Stimulated activated memory B cell treated with anti-CD40 and anti-IgM and Interleukin-4, amounts not matched to agents 10 μg/mL and 1 μg/mL and 100 μg/mL, for 72 hours (primary cell): ENCODE measurements around the gene HMBS.
"Not testable (repeated sequence)": the region's sequence is repeated elsewhere in the genome, so short reads cannot be mapped to it uniquely, and the experiment has no call there.

Experiments used
- ATAC-seq: fragments of 150-1000 bp; cut with Tn5 transposase; 2 replicates; pipeline ENCODE4 v1.10.0; 2021
- H3K27ac Mint-ChIP-seq: one replicate; pipeline ENCODE4 v1.8.0; 2022; ENCODE audit warnings: mild to moderate bottlenecking, mixed read lengths
- H3K27me3 Mint-ChIP-seq: one replicate; pipeline ENCODE4 v1.8.0; 2022; ENCODE audit warnings: mixed read lengths
- H3K36me3 Mint-ChIP-seq: one replicate; pipeline ENCODE4 v1.8.0; 2022; ENCODE audit warnings: mixed read lengths
- H3K4me1 Mint-ChIP-seq: one replicate; pipeline ENCODE4 v1.8.0; 2022; ENCODE audit warnings: mixed read lengths
- H3K4me3 Mint-ChIP-seq: one replicate; pipeline ENCODE4 v1.8.0; 2022; ENCODE audit warnings: mild to moderate bottlenecking, moderate library complexity, mixed read lengths
- H3K9me3 Mint-ChIP-seq: one replicate; pipeline ENCODE4 v1.8.0; 2022; ENCODE audit warnings: mixed read lengths

HMBS gene

DNA sequence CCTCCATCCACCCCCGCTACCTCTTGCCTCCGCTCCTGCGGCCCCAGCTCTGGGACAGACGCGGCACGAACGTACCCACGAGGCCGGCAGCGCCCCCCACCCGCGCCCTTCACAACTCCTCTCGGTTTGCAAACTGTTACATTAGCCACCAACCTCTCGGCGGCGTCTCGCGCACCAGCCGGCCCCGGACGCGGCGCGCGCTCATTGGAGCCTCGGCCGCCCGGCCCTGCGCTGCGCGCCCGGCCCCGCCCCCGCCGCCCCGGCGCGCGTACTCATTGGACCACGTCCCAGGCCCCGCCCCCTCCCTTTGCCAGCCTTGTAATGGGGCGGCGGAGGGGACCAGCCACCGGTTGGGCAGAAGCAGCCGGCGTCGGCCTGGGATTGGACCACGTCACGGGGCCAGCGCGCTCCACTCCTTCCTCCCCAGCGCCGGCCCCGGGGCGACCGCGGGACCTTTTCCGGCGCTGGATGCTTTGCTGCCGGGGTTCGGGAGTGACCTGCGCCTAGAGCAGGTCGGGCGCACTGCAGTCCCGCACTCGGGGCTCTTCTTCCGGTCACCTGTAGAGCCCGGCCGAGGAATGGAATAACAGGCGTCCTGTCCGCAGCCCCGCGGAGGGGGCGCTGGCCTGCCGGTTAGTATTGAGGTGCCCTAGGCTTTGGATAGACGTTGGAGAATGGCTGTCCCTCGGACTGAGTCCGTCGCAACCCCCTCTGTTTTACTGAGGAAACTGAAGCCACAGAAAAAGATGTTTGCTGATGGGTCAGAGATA, 27.5 kb upstream of the HMBS start, which contains the start of gene HYOU1:
Gene HYOU1 (minus strand): TSS at position 206 of the 770 bp plus-strand sequence. CDS start 1,045 bp downstream, outside the sequence.
- Mint-ChIP-seq H3K4me1 (peaks cover 51% of the 10 kb centered on the region), H3K36me3 (peaks cover 37% of the 10 kb centered on the region), H3K9me3 (no peaks in the 10 kb centered on the region), H3K27ac (peak within 1 kb of the TSS; percentile 95), H3K27me3 (no peaks in the 10 kb centered on the region), H3K4me3 (peak within 1 kb of the TSS; percentile 91)
- peak; percentile 97 for ATAC-seq

DNA sequence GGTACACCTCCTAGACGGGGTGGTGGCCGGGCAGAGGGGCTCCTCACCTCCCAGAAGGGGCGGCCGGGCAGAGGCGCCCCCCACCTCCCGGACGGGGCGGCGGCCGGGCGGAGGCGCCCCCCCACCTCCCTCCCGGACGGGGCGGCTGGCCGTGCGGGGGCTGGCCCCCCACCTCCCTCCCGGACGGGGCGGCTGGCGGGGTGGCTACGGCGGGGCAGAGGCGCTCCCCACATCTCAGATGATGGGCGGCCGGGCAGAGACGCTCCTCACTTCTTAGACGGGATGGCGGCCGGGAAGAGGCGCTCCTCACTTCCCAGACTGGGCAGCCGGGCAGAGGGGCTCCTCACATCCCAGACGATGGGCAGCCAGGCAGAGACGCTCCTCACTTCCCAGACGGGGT, 25.6 kb upstream of the HMBS start:
- not testable (repeated sequence) for ATAC-seq

DNA sequence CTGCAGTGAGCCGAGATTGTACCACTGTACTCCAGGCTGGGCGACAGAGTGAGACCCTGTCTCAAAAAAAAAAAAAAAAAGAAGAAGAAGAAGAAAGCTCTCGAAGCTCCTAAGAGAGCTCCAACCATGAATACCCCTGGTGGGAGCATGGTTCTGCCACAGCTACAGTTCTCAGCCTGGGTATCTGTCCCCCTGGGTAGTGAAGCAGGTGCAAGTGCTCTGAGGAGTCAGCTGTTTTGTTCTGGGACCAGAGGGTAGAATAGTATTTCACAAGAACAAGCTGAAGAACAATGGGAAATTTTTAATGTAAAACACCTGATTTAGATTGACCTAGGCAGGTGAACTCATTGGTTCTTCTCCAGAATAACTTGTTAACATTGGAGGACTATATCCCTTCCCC, 23.4 kb upstream of the HMBS start:
- Mint-ChIP-seq H3K4me1 (peaks cover 30% of the 10 kb centered on the region), H3K9me3 (no peaks in the 10 kb centered on the region), H3K27me3 (no peaks in the 10 kb centered on the region), H3K36me3 (no peaks in the 10 kb centered on the region), H3K4me3 (no peak overlapping the region), H3K27ac (no peak overlapping the region)
- ATAC-seq: no peak

More for the DNA sequence above, 25.6 kb upstream of the HMBS start:
- H3K27me3 Mint-ChIP-seq, H3K4me3 Mint-ChIP-seq, H3K9me3 Mint-ChIP-seq, H3K27ac Mint-ChIP-seq: not testable (repeated sequence)
- Mint-ChIP-seq H3K36me3 (peaks cover 18% of the 10 kb centered on the region), H3K4me1 (peaks cover 32% of the 10 kb centered on the region)

DNA sequence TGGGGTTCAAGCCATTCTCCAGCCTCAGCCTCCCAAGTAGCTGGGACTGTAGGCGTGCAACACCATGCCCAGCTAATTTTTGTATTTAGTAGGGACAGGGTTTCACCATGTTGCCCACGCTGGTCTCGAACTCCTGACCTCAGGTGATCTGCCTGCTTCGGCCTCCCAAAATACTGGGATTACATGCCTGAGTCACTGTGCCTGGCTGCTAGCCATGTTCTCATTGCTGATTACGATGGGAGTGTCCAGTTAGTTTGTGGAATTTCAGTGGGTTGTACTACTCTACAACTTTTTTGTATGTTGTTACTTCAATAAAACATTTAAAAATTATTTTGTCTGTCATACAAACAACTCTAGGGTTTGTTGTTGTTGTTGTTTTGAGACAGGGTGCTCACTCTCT, 21.9 kb upstream of the HMBS start:
- Mint-ChIP-seq H3K27ac (no peak overlapping the region), H3K27me3 (no peaks in the 10 kb centered on the region), H3K4me3 (no peak overlapping the region), H3K36me3 (no peaks in the 10 kb centered on the region), H3K9me3 (no peaks in the 10 kb centered on the region), H3K4me1 (peaks cover 30% of the 10 kb centered on the region)
- no peak for ATAC-seq

DNA sequence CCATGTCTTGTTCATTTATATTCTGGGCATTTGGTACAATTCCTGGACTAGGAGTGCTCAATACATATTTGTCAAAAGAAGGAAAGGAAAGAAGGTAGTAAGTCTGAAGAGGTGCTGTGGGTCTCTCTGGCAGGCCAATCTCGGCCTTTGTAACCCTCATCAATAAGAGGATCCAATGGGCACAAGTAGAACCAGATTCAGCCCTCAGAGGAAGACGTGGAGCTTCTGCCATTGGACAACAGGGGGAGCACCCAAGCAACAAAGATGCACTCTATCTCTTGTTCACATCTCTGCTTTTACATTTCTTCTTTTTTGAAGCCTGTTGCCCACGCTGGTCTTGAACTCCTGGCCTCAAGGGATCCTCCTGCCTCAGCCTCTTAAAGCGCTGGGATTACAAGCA, 19.3 kb upstream of the HMBS start:
- no peak overlapping the region for H3K27ac Mint-ChIP-seq
- no peak for ATAC-seq
- peaks cover 31% of the 10 kb centered on the region for H3K4me1 Mint-ChIP-seq
- H3K27me3 Mint-ChIP-seq: no peaks in the 10 kb centered on the region
- peaks cover 11% of the 10 kb centered on the region for H3K36me3 Mint-ChIP-seq
- H3K4me3 Mint-ChIP-seq: no peak overlapping the region
- H3K9me3 Mint-ChIP-seq: no peaks in the 10 kb centered on the region

DNA sequence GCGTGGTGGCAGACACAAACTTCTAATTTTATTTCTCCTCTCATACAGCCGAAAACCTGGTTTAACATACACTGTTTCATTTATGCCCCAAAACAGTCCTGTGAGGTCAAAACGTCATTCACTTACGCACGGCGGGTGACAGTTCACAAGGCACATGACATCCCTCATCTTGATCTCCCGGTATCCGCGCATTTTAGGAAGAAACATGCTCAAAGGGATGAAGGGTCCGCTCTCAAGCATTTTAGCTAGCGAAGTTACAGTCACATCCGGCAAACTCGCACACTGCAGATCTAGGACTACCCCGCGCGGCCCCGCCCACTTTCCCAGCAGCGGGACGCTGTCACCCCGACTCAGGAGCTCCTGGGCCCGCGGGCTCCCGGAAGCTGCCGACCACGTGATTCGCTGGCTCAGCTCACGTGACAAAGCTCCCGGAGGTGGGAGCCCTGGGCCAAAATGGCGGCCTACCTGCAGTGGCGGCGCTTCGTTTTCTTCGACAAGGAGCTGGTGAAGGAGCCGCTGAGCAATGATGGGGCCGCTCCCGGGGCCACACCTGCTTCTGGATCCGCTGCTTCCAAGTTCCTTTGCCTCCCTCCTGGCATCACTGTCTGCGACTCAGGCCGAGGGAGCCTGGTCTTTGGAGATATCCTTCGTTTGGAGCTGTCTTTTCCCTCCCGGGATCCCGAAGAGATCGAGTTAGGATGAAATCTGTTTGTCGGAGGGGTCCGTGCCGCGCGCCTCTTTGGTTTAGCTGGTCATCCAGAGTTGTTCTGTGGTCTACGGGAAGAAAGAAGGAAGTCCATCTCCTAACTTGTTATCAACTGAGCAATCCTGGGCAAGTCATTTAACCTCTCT, 17.1 kb upstream of the HMBS start, which contains the start of gene VPS11:
Gene VPS11 (plus strand): TSS at position 448 of the 852 bp plus-strand sequence. CDS start 6 bp downstream, at position 454.
- Mint-ChIP-seq H3K4me3 (peak within 1 kb of the TSS; percentile 84), H3K9me3 (no peaks in the 10 kb centered on the region), H3K36me3 (peaks cover 23% of the 10 kb centered on the region), H3K27ac (peak within 1 kb of the TSS; percentile 89), H3K27me3 (no peaks in the 10 kb centered on the region), H3K4me1 (peaks cover 33% of the 10 kb centered on the region)
- peak; percentile 99 for ATAC-seq

DNA sequence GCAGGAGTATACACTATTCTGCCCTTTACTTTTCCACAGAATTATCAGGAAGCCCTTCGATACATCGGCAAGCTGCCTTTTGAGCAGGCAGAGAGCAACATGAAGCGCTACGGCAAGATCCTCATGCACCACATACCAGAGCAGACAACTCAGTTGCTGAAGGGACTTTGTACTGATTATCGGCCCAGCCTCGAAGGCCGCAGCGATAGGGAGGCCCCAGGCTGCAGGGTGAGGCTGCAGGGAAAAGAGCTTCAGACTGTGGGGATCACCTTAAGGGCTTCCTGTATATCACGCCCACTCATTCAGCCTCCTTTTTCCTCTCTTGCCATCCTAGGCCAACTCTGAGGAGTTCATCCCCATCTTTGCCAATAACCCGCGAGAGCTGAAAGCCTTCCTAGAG, 6.8 kb upstream of the HMBS start:
- Mint-ChIP-seq H3K9me3 (no peaks in the 10 kb centered on the region), H3K27me3 (no peaks in the 10 kb centered on the region), H3K36me3 (peaks cover 68% of the 10 kb centered on the region), H3K4me3 (no peak overlapping the region), H3K27ac (no peak overlapping the region), H3K4me1 (peaks cover 3% of the 10 kb centered on the region)
- no peak for ATAC-seq

DNA sequence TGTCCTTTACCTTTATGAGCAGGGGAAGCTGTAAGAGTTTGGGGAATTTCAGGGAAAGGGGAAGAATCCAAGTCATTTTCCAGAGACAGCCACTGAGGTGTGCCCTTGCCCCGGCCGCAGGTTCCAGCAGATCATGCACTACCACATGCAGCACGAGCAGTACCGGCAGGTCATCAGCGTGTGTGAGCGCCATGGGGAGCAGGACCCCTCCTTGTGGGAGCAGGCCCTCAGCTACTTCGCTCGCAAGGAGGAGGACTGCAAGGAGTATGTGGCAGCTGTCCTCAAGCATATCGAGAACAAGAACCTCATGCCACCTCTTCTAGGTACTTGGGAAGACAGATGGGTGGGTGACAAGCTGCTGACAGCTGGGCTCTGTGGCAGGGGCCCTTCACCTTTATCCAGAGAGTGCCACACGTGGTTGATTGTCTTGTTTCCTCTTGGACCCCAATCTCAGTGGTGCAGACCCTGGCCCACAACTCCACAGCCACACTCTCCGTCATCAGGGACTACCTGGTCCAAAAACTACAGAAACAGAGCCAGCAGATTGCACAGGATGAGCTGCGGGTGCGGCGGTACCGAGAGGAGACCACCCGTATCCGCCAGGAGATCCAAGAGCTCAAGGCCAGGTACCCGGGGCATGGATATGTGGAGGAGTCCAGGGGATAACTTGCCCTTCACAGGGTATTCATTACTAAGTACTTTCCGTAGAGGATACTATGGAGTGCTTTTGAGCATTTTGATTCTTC, 5.8 kb upstream of the HMBS start:
- H3K4me1 Mint-ChIP-seq: no peaks in the 10 kb centered on the region
- H3K27ac Mint-ChIP-seq: no peak overlapping the region
- H3K36me3 Mint-ChIP-seq: peaks cover 60% of the 10 kb centered on the region
- no peaks in the 10 kb centered on the region for H3K27me3 Mint-ChIP-seq
- no peak overlapping the region for H3K4me3 Mint-ChIP-seq
- no peaks in the 10 kb centered on the region for H3K9me3 Mint-ChIP-seq
- ATAC-seq: no peak

DNA sequence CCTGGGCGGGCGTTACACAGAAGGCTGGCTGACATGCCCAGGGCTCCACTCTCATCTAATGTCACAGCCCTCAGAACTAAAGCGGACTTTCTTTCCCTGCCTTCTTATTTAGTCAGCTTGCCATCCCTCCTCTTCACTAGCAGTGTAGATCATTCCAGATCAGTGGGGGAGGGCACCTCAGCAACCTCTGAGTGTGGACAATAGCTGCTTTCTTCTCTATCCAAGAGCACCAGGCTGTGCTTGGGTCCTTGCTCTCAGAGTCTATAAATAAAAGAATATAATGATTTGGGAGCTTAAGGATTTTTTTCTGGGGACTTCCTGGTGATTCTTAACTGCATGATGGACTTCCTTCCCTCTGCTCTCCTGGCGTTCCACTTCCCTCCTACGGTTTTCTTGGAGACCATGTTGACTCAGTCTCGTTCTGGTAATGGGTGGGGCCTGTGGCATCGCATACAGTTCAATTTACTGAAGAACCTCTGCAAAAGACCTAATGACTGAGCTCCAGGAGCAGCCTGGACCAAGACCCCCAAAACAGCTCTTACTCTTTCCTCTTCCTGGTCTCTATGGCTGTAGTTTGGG, 2.9 kb upstream of the HMBS start:
- Mint-ChIP-seq H3K36me3 (peaks cover 52% of the 10 kb centered on the region), H3K4me3 (no peak overlapping the region), H3K4me1 (peaks cover 18% of the 10 kb centered on the region), H3K27me3 (no peaks in the 10 kb centered on the region), H3K9me3 (no peaks in the 10 kb centered on the region), H3K27ac (no peak overlapping the region)
- no peak for ATAC-seq

DNA sequence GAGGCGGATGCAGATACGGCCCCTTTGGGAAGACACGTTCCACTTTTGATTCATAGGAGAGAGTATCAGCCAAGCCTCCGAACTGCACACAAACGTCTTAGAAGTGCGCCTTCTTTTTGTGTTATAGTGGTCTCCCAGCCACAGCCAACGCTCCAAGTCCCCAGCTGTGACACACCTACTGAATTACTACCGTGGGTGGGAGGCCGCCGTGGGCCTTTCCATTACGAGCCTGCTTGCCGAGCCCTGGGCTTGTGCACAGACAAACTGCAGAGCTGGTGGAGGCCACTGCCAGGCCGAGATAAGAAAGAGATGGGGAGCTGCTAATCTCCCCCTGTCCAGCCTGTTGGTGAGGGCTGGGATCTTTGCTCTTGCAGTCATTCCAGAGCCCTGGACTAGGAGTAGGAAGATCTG, 761 bp downstream of the HMBS start:
- peaks cover 30% of the 10 kb centered on the region for H3K36me3 Mint-ChIP-seq
- H3K9me3 Mint-ChIP-seq: no peaks in the 10 kb centered on the region
- no peaks in the 10 kb centered on the region for H3K27me3 Mint-ChIP-seq
- peak overlapping the region; percentile 96 for H3K4me3 Mint-ChIP-seq
- peak overlapping the region; percentile 97 for H3K27ac Mint-ChIP-seq
- H3K4me1 Mint-ChIP-seq: peaks cover 34% of the 10 kb centered on the region
- peak; percentile 35 for ATAC-seq

DNA sequence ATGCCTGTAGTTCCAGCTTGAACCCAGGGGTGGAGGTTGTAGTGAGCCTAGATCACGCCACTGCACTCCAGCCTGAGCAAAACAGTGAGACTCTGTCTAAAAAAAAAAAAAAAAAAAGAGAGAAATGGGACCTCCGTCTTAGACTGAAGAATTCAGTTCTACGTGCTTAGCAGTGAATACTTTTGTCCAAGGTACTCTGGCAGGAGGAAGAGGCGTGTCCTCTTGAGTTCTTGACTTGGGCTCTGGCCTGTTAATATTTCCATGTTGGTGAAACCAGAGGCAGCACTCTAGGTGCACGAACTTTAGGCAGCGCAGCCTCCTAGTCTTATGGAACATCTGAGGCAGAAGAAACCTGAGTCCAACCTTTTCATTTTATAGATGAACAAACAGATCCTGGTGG, 2.4 kb downstream of the HMBS start:
- Mint-ChIP-seq H3K27me3 (no peaks in the 10 kb centered on the region), H3K4me1 (peaks cover 34% of the 10 kb centered on the region), H3K4me3 (no peak overlapping the region), H3K9me3 (no peaks in the 10 kb centered on the region), H3K36me3 (peaks cover 17% of the 10 kb centered on the region), H3K27ac (no peak overlapping the region)
- no peak for ATAC-seq

DNA sequence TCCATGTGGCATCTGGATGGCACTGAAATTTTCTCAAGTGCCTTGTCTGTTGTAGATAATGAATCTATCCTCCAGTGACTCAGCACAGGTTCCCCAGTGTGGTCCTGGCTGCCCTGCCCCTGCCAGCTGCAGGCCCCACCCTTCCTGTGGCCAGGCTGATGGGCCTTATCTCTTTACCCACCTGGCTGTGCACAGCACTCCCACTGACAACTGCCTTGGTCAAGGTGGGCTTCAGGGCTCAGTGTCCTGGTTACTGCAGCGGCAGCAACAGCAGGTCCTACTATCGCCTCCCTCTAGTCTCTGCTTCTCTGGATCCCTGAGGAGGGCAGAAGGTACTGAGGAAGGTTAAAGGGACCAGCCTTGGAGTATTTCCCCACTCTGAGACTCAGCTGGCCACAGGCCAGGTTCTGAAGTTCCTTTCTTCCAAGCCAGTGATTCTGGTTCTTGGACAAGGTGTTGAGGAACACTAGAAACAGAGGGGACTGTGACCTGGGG, 3.1 kb downstream of the HMBS start:
- no peaks in the 10 kb centered on the region for H3K27me3 Mint-ChIP-seq
- H3K36me3 Mint-ChIP-seq: peaks cover 17% of the 10 kb centered on the region
- H3K4me1 Mint-ChIP-seq: peaks cover 41% of the 10 kb centered on the region
- H3K9me3 Mint-ChIP-seq: no peaks in the 10 kb centered on the region
- ATAC-seq: no peak
- no peak overlapping the region for H3K4me3 Mint-ChIP-seq
- H3K27ac Mint-ChIP-seq: no peak overlapping the region

DNA sequence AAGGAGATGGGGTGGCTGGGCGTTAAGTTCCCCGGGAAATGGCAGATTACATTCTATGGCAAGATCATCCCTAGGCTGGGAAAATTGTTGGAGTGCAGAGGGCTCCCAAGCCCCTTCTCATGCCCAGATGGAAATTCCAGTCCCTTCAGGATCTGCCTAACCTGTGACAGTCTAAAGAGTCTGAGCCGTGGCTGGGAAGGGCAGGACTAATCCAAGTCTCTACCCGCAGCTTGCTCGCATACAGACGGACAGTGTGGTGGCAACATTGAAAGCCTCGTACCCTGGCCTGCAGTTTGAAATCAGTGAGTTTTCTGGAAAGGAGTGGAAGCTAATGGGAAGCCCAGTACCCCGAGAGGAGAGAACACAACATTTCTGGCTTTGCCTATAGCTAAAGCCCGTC, 3.7 kb downstream of the HMBS start:
- Mint-ChIP-seq H3K4me3 (no peak overlapping the region), H3K4me1 (peaks cover 46% of the 10 kb centered on the region), H3K9me3 (no peaks in the 10 kb centered on the region), H3K27ac (no peak overlapping the region), H3K36me3 (peaks cover 21% of the 10 kb centered on the region), H3K27me3 (no peaks in the 10 kb centered on the region)
- no peak for ATAC-seq

DNA sequence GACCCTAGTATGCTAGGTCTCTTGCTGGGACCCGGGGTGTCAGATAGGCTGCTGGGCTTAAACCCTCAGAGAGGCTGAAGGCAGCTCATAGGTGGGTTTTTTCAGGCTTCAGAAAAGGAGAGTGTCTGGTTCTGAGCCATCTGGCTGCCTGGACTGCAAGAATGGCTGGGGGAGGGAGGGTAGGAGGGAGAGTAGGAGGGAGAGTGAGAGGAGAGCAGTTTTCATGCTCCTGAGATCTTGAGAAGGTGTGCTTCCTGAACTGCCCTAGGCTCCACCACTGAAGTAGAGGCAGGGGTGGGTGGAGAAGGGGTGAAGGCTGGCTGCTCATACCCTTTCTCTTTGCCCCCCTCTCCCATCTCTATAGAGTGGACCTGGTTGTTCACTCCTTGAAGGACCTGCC, 4.6 kb downstream of the HMBS start:
- H3K36me3 Mint-ChIP-seq: peaks cover 27% of the 10 kb centered on the region
- H3K4me1 Mint-ChIP-seq: peaks cover 49% of the 10 kb centered on the region
- no peak overlapping the region for H3K4me3 Mint-ChIP-seq
- H3K9me3 Mint-ChIP-seq: no peaks in the 10 kb centered on the region
- no peaks in the 10 kb centered on the region for H3K27me3 Mint-ChIP-seq
- no peak for ATAC-seq
- H3K27ac Mint-ChIP-seq: no peak overlapping the region

DNA sequence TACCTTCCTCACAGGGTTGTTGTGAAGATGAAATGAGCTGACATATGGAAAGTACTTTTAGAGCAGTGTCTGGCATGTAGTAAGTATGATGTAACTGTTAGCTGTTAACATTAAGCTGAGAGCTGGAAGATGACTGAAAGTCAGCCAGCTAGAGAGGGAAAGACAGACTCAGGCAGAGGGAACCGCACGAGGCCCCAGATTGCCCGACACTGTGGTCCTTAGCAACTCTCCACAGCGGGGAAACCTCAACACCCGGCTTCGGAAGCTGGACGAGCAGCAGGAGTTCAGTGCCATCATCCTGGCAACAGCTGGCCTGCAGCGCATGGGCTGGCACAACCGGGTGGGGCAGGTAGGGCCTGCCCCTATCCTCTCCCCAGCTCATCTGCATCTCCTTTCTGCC, 6.5 kb downstream of the HMBS start:
- Mint-ChIP-seq H3K36me3 (peaks cover 27% of the 10 kb centered on the region), H3K4me1 (peaks cover 48% of the 10 kb centered on the region), H3K27ac (no peak overlapping the region), H3K4me3 (no peak overlapping the region), H3K9me3 (no peaks in the 10 kb centered on the region), H3K27me3 (no peaks in the 10 kb centered on the region)
- no peak for ATAC-seq
